HG03103 (cell line): Measurements from ENCODE around the gene FOXP4.

ENCODE experiments used
- ATAC-seq: cut with Tn5 transposase; IDR thresholded peaks from one replicate; pipeline ENCODE4 v1.9.1; 2021; ENCODE audit warnings: low read depth; ENCODE audit not compliant: unreplicated experiment

The FOXP4 gene

DNA sequence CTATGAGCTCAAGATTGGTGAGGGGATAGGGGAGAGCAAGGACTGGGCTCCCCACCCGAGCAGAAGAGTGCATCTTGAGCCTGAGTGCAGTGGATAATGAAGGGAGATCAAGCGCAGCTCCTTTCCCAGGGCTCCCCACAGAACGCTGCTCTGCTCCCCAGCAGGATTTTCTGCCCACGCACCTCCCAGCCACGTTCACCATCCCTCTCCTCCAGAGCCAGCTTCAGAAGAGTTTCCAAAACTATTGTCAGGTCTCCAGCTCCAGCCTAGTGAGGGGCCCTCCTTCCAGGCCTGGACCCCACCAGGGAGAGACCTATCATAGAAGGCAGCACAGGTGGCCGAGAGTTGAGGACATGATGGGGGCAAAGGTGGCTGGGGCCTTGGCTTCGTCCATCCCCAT, 34.5 kb downstream of the FOXP4 start:
- no peak for ATAC-seq

DNA sequence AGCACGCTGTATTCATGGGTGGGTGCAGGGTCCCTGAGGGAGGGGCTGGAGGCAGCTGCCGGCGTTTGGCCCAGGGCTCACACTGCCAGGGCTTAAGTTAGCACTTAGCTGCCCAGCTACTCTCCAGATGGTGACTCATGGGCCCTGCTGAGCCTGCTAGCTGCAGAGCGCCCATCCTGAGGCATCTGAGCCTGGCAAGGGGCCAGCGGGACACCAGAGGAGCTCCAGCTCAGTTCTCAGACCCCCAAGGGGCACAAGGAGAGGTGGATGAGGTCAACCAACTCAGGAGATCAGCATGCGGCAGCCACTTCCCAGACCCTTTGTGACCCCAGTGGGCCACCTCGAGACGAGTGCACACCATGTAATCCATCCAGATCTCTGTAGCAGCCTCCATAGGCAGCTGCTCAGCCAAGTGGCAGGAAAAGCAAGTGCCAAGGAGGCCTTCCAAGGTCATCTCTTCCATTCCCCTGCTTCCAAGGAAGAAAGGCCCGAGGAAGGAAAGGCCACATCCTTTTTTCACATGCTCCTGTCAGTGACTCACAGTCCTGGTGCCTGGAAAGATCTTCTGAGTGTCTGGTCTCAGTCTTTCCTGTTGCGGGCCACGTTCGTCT, 35.3 kb downstream of the FOXP4 start:
- no peak for ATAC-seq

DNA sequence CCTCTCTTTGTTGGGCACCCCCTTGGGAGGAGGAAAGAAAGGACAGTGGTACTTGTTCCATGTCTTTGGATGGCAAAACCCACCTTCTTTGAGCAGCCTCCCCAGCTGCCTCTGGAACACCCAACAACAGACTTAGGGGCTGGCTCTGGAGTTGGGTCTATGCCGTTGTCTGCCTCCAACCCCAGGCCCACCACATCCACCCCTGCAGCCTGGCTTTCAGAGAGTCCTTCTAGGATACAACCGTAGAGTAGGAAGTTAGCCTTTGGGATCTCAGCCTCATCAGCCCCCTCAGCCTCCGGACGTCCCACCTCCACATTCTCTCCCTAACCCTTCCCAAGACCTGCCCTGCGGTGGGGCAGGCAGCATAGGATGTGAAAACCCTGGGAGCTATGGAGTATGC, 36.4 kb downstream of the FOXP4 start:
- no peak for ATAC-seq

DNA sequence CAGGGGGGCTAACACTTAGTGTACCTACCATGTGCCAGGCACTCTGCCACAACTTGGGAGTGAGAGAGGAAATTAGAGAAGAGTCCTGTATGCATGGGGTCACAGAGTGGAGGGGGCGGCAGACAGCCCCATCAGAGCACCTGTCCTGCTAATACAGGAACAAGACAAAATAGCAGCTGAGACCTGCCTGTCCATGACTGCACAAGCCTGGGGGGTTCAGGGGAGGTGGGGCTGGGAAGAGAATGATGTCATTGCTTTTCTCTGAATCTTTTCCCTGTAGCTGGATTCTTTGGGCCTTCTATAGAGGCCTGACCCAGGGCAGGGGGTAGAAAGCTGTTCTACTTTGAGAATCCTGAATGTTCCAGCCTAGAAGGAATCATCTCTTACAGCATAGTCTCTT, 37.4 kb downstream of the FOXP4 start:
- ATAC-seq: no peak

DNA sequence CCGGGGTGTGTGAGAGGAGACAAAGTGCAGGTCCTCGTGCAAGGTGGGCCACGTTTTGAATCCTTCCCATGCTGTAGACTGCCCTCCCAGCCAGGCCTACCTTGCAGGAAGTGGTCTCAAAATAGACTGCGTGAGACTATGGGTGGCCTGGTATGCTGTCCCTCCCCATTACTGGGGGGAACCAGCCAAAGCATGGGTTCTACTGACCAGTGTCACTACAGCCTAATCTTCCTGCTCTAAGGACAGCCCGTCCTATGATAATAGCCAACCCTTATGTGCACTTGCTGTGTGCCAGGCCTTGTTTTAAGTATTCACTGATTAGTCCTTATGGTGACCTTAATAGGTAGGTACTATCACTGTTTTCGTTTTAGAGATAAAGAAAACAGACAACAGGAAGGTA, 38.0 kb downstream of the FOXP4 start:
- no peak for ATAC-seq

DNA sequence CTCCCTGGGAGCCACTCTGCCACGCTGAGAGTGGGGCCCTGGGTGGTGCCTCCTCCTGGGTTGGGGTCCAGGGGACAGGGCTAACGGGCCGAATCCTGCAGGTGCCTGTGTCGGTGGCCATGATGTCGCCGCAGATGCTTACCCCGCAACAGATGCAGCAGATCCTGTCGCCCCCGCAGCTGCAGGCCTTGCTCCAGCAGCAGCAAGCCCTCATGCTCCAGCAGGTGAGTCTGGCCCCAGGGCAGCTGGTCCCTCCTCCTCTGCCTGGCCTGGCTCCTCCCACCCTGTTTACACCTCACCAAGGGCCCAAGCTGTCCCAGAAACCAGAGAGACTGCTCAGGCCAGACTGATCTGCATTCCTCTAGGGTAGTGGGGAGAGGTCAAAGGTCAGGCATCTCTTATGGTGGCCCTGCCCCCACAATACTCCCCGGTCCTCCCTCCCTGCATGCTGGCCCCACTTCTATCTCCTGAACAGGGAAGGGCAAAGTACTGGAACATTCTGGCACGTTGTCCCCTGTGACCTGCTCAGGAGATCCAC, 38.6 kb downstream of the FOXP4 start:
- ATAC-seq: no peak

DNA sequence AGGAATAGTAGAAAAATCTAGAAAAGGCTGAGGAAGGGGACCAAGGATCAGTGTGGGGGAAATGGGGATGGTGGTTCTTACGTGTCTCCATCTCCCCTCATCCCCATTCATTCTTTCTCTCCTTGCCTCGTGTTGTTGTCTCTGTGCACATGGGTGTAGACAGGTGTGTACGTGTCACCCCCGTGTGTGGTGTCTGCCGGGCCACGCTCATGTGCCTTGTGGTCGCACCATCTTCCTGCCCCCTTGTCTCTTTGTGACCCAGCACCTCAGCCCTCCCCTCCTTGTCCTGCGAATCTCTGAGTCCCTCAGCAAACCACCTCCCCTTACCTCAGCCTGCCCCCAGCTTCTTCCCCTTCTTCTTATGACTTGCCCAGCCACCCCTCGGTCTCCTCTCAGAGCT, 39.4 kb downstream of the FOXP4 start:
- ATAC-seq: no peak

DNA sequence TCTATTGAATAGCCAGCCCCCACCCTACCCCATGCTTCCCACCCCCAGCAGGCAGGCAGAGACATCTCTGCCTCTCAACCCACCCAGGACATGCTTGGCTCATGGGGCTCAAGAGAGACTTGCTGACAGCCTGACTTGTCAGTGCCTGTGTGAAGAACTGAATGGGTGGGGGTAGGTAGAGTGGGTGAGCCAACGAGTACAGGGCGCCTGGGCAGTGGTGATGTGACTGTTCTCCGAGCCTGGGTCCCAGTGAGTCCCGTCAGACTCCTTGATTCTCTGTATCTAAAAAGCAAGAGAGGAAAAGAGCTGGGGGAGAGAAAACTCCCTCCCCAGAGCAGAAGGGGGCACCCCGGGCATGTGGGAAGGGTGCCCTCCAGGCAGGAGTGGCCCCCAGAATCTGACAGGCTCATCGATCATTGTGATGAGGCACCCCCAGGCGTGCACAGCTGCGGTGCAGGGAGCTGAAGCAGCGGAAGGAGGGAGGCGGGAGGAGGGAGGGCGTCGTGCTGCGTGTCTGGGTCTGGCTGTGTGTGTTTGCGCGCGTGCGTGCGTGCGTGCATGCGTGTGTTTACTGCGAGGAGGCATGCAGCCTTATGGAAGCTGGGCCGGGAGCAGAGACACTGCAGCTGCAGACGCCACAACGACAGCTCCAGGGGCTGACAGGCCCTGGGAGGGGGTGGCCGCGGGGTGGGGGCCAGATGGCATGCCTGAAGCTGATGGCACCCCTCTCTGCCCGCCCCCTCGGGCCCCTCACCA, 40.2 kb downstream of the FOXP4 start:
- no peak for ATAC-seq

DNA sequence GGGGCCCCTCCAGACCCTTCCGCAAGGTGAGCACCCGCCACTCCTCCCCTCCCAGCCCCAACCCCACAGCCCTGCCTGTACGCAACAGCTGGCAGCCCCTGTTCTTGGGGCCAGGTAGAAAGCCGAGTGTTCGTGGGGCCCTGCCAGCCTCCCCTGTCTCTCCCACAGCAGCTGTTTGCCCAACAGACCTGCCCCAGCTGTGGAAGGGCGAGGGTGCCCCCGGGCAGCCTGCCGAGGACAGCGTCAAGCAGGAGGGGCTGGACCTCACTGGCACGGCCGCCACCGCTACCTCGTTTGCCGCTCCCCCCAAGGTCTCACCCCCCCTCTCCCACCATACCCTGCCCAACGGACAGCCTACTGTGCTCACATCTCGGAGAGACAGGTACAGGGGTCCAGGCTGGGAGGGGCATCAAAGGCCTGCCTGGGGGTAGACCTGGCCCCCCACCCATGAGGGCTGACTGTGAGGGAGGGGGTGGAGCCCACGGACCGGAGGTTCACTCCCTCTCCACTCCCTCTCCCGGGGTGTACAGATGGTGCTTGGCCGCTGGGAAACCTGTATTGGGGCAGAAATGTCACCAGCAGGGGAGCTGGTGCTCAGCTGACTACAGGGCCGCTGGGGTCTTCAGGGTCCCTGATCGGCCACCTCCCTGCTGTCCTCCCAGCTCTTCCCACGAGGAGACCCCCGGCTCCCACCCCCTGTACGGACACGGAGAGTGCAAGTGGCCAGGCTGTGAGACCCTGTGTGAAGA, 41.1 kb downstream of the FOXP4 start:
- ATAC-seq: no peak

DNA sequence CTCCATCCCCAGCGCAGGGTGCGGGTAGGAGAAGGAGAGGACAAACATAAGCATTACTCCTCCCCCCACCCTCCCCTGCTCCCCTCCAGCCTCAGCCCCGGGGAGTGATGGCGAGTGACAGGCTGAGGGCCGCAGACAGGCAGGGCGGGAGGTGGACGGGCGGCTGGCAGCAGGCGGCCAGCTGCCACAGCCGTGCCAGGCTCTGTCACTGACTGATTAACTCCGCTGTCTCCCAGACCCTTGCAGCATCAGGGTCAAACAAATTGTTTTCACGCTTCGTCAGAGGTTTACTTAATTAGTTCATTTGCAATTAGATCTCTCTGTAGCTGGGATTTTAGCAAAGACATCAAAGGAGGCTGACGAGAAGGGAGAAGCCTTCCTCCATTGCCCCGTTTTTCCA, 41.9 kb downstream of the FOXP4 start:
- no peak for ATAC-seq

DNA sequence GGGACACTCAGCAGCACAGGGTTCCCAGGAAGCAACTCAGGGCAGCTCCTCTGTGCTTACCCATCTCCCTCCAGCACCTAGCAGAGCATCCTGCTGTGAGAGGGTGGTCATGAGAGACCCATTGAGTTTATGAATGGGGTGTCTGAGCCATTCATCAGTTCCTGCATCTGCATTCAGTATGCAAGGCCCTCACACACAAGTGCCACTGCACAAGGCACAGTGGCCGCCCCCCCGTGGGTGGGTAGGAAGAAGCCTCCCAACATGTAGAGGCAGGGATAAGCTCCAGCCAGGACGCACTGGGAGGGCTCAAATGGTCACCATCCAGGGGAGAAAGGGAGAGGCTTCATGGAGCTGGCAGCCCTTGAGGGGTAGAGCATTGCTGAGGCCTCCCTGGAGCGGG, 43.0 kb downstream of the FOXP4 start:
- ATAC-seq: no peak

DNA sequence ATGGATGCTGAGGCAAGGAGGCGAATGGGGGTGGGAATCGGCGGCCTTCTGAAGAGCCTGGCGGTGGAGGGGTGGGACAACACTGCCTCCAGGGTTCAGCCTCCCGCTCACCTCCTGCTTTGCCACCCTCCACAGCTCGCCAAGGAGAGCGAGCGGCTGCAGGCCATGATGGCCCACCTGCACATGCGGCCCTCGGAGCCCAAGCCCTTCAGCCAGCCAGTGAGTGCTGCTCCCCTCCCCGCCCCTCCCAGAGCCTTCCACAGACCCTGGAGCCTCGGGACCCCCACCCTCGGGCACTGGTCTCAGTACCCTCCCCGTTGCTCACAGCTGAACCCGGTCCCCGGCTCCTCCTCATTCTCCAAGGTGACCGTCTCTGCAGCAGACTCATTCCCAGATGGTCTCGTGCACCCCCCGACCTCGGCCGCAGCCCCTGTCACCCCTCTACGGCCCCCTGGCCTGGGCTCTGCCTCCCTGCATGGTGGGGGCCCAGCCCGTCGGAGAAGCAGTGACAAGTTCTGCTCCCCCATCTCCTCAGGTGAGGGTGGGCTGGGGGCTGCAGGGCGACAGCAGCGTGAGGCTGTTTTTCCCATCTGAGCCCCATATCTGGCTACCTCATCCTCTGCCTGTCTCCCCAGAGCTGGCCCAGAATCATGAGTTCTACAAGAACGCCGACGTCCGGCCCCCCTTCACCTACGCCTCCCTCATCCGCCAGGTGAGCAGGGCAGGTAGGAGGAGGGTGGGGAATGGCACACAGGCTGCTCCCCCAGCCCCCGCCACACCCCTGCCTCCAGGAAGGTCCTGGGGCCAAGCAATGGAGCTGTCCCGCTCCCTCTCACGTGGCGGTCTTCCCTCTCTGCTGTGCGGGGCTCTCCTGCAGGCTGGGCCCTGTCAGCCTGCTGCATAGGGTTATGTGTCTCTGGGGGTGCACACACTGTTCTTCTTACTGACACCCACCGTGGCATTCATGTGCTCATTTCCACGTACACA, 43.7 kb downstream of the FOXP4 start:
- ATAC-seq: no peak

DNA sequence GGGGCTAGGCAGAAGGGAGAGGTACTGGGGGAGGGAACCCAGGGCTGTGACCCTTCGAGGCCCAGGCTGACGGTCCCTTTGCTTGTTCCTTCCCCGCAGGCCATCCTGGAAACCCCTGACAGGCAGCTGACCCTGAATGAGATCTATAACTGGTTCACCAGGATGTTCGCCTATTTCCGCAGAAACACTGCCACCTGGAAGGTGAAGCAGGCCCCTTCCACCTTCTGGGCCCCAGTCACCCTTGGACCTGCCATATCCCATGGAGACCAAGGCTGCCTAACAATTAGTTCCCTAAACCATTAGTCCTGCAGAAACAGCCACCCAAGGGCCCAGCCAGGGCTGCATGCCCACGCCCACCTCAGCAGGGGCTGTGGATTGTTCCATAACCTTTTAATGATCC, 44.9 kb downstream of the FOXP4 start:
- no peak for ATAC-seq

DNA sequence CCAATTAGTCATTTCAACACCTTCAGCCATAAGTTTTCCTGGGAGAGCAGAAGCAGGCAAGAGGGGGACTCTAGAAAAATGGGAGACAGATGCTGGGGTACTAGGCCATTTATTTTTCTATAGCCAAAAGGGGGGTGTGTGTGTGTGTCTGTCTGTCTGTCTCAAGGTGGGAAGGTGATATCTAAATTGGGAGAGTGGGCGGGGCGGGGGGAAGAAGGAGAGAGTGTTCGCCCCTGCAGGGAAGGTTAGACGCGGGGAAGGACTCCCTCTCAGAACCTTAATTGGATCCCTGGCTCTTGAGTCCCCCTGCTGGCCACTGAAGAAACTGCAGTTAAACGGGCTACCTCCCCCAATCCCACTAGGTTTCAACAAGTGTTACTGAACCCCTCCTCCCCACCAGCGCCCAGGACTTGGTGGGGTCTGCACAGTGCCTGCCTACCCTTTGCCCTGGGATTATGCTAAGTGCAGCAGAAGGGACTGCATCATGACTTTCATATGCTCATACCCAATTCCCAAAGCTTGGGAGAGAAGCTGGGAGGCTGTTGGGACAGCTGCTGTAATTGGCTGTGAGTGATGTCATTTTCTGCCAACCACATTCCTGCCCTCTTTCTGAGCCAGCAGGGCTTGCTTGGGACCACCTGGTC, 45.8 kb downstream of the FOXP4 start:
- ATAC-seq: no peak

DNA sequence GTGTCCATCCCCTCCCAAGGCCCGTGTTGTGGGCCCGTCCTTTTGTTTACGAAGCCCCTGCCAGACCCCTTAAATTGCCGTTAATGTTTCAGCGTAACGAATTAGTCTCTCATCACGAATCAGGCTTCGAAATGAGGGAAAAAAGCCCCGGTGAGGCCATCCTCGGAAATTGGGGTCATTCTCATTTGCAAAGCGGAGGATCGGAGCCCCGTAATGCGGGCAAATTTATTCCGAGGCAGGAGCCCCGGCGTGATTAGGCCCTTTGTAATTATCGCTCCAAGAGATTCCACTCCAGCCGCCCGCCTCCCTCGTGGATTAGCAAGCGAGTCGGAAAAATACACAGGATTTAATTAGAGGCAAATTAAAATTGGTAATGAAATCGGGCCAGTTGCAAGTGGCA, 47.2 kb downstream of the FOXP4 start:
- ATAC-seq: no peak

DNA sequence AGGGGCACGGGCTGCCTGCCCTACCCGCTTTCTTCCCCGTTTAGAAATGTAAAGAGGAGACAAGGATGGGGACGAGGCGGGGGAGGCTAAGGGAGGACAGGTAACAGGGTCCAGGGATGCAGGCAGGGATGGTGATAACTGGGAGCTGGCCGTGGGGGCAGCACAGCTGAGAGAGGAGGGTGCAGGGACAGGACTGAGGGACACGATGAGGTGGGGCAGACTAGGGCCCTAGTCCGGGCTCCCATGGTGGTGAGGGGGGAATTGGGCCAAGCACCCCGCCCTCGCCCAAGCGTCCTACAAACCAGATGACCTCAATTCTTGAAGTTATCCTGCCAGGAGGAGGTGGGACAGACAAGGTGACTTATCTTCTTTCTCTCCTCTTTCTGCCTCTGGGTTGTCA, 47.7 kb downstream of the FOXP4 start:
- ATAC-seq: no peak

DNA sequence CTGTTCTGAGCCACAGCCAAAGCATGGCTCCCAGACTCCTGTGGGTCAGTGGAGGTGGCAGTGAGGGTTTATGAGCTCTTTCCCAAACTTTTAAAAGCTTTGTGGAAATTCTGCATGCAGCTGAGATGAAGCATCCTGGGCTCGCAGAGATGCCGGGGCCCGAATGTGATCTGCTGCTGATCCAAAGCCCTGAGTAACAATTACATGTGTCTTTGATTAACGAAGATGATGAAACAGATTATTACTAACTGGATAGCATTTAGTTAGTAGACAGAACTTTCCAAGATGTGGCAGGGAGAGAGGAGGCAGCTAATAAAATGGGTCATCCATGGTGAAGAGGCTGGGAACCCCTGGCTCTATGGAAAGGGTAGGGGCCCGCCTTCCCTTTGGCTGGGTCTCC, 48.1 kb downstream of the FOXP4 start:
- no peak for ATAC-seq

DNA sequence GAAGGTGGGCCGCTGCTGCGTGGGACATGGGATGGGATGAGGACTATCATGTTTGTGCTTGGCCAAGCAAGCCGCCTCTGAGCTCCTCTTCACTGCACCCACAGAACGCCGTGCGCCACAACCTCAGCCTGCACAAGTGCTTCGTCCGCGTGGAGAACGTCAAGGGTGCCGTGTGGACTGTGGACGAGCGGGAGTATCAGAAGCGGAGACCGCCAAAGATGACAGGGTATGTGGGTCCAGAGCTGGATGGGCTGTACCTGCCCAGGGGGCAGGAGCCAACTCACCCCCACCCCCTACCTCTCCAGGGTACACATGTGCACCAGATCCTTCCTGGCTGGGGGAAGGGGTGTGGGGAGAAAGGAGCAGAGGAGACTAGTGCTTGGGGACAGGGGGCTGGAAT, 48.6 kb downstream of the FOXP4 start:
- ATAC-seq: no peak

DNA sequence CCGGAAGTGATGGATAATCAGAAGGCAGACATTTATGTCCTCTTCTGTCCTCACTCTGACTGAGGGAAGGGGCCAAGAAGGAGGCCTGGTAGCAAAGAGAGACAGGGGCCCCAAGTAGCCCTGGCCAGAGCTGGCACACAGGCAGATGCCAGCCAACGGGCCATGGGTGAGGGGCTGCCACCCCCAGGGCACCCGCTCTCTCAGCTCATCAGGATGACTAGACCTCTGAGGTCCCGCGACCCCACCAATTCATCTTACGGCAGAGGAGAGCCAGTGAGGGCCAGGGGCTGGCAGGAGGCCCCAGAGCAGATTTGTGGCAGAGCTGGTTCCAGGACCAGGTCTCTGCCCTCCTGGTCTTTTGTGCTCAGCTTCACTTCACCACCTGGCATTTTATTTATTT, 49.0 kb downstream of the FOXP4 start:
- no peak for ATAC-seq

DNA sequence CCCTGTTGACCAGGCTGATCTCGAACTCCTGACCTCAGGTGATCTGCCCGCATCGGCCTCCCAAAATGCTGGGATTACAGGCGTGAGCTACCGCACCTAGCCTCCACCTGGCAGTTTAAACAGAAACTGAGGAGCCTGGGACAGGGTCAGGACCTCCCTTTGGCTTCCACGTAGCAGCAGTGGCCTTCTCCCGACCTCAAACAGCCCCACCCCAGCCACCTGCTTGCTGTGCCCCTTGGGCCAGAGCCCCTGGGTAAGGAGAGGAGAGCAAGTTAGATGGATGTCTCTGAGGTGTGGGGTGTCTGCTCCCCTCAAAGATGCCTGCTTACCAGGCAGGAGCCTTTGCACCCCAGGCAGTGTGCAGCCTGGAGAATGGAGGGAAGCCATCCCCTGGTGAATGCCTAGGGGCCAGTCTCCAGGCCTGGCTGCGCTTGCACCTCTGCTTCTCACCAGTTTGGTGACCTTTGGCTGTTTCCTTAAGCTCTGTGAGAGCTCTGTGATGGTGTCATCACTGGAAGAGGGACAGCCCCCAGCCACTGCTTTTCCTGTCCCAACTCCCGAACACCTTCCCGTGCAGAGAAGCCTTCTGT, 50.0 kb downstream of the FOXP4 start:
- no peak for ATAC-seq
